Measurements from ENCODE around the gene WTIP. TPM values are rescaled to one million over a fixed set of nuclear protein-coding genes. Genes with fewer than 3 reads are reported as not detected.

The WTIP gene
- total RNA-seq, 2 donors from 2014 or later = 3.0 to 8.3 TPM

DNA sequence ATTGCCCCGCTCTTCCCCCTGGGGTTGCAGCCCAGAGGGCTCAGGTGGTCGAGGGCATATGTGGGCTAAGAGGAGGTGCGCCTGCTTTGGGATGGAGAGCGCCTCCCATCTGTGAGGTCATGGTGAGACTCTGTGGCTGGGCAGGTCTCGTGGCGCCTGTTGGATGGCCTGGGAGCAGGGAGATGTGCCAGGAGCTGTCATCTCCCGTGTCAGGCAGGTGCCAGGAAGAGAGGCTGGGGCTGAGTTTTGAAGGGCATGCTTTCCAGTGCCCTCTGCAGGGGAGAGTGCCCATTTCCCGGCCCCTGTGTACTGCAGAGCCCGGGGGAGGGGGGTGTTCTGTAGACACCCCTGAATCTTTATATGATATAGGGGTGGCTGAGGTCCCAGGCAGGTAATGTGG, 2.8 kb downstream of the WTIP start:
- Histone ChIP-seq H3K36me3 (replicated peaks in 1 of 2; ENCODE audit: insufficient read depth in 1 of 2, low read depth in 2 of 2) (no peaks in the 10 kb centered on the region), H3K4me1 (peaks cover 25% of the 10 kb centered on the region), H3K4me3 (no peak overlapping the region), H3K27me3 (no peaks in the 10 kb centered on the region), H3K27ac (no peak overlapping the region), H3K9me3 (no peaks in the 10 kb centered on the region)
- intact Hi-C loops (cut with DNase I) = no loop called here
- DNase-seq (no peak), ATAC-seq (no peak)
- 66 to 92% methylated on average over 4 to 9 of the region's 9 CpGs for WGBS, 2 donors
- TF ChIP-seq, protein P1, sequence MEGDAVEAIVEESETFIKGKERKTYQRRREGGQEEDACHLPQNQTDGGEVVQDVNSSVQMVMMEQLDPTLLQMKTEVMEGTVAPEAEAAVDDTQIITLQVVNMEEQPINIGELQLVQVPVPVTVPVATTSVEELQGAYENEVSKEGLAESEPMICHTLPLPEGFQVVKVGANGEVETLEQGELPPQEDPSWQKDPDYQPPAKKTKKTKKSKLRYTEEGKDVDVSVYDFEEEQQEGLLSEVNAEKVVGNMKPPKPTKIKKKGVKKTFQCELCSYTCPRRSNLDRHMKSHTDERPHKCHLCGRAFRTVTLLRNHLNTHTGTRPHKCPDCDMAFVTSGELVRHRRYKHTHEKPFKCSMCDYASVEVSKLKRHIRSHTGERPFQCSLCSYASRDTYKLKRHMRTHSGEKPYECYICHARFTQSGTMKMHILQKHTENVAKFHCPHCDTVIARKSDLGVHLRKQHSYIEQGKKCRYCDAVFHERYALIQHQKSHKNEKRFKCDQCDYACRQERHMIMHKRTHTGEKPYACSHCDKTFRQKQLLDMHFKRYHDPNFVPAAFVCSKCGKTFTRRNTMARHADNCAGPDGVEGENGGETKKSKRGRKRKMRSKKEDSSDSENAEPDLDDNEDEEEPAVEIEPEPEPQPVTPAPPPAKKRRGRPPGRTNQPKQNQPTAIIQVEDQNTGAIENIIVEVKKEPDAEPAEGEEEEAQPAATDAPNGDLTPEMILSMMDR (IDR thresholded peaks at IDR 0.05) = no peak
- TF ChIP-seq POLR2A (IDR thresholded peaks at IDR 0.05) = no peak

DNA sequence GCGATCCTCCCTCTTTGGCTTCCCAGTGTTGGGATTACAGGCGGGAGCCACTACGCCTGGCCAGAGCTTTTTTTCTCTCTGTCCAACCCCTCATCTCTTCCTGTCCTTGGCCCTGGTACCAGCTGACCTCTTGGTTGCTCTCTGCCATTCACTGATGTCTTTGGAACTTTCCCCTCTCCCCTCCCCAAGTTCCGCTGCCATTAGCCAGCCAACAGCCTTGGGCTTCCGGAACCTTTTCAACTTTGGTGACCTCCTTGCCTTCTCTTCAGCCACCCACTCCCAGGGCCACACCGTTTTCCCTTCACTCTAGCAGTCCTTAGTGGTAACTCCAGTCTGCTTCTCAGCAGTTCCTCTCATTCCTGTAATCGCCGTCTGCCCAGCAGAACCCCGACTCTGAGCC, 4.3 kb downstream of the WTIP start:
- Histone ChIP-seq H3K27ac (no peak overlapping the region), H3K4me3 (no peak overlapping the region), H3K9me3 (no peaks in the 10 kb centered on the region), H3K4me1 (peaks cover 24% of the 10 kb centered on the region), H3K27me3 (no peaks in the 10 kb centered on the region), H3K36me3 (replicated peaks in 1 of 2; ENCODE audit: insufficient read depth in 1 of 2, low read depth in 2 of 2) (no peaks in the 10 kb centered on the region)
- ATAC-seq (no peak), DNase-seq (no peak)
- intact Hi-C loops (cut with DNase I) = no loop called here
- no peak for TF ChIP-seq POLR2A (IDR thresholded peaks at IDR 0.05)
- TF ChIP-seq, protein P1 (IDR thresholded peaks at IDR 0.05) = no peak
- 82 to 83% methylated on average over 9 of the region's 9 CpGs for WGBS, 2 donors

DNA sequence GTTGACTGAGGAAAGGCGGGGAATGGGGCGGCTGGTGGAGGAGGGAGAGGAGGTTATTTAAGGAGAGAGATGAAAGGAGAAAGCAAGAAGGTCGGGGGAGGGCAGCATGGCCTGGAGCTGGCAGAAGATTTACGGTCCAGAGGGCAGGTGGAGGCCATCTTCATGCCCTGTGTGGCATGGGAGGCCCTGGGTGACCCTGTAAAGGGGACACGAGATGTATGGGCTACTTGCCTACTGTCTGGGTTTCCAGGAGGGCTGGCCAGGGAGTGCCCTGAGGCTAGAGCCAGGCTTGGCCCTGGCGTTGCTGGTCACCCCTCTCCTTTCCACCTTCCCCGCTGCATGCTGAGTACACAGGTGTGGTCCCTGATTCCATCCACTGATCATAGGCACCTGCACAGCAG, 6.1 kb downstream of the WTIP start:
- ATAC-seq = no peak
- Histone ChIP-seq H3K9me3 (no peaks in the 10 kb centered on the region), H3K27me3 (no peaks in the 10 kb centered on the region), H3K4me3 (no peak overlapping the region), H3K36me3 (replicated peaks in 1 of 2; ENCODE audit: insufficient read depth in 1 of 2, low read depth in 2 of 2) (no peaks in the 10 kb centered on the region), H3K27ac (no peak overlapping the region), H3K4me1 (peaks cover 14% of the 10 kb centered on the region)
- intact Hi-C loops (cut with DNase I) = no loop called here
- WGBS, 2 donors = 85 to 87% methylated on average over 7 of the region's 7 CpGs
- DNase-seq = no peak
- TF ChIP-seq POLR2A (IDR thresholded peaks at IDR 0.05) = no peak
- TF ChIP-seq, protein P1 (IDR thresholded peaks at IDR 0.05) = no peak

DNA sequence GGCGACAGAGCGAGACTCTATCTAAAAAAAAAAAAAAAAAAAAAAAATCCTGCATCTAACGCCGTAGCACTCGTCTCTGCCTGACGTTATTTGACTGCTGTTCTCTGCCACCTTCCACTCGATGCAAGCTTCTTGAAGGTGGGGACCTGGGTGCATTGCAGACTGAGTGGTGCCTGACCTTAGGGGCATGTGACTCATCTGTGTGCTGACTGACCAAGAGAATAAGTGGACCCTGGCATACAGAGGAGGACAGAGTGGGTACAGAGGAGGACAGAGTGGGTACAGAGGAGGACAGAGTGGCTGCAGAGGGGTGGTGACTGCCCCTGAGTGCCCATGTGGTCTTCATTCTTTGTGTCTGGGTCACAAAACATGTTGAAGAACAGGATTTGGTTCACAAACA, 7.6 kb downstream of the WTIP start:
- no peaks in the 10 kb centered on the region for H3K27me3 ChIP-seq
- peaks cover 4% of the 10 kb centered on the region for H3K4me1 ChIP-seq
- H3K9me3 ChIP-seq = no peaks in the 10 kb centered on the region
- H3K4me3 ChIP-seq = no peak overlapping the region
- WGBS, 2 donors = 74 to 78% methylated on average over 7 of the region's 7 CpGs
- H3K27ac ChIP-seq = no peak overlapping the region
- no peak for DNase-seq
- H3K36me3 ChIP-seq (replicated peaks in 1 of 2; ENCODE audit: insufficient read depth in 1 of 2, low read depth in 2 of 2) = no peaks in the 10 kb centered on the region
- no peak for ATAC-seq
- no peak for TF ChIP-seq POLR2A (IDR thresholded peaks at IDR 0.05)
- TF ChIP-seq, protein P1 (IDR thresholded peaks at IDR 0.05) = no peak
- intact Hi-C loops (cut with DNase I) = no loop called here

DNA sequence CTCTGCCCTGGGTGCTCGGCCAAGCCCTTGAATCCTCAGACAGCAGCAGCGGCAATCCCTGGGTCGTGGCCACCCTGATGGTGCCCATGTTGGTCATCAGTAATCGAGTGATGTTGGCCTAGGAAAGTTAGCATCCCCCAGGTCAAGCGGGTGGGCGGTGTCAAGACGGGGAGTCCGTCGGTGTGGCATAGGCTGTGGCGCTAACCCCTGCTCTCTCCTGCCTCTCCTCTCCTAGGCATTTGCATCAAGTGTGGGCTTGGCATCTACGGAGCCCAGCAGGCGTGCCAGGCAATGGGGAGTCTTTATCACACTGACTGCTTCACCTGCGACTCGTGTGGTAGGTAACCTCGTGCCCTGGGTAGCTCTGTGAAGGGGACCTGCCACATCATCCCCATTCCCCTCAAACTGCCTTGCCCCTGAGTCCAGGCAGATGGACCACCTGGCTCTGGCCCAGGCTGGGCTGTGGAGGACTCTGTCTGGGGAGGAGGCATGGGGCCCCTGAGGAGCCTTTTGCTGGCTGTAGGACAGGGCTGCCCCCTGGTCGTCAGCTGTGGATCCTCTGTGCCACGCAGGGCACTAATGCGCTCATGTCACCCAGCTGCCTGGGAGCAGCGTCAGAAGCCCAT, 8.7 kb downstream of the WTIP start:
- Histone ChIP-seq H3K36me3 (replicated peaks in 1 of 2; ENCODE audit: insufficient read depth in 1 of 2, low read depth in 2 of 2) (no peaks in the 10 kb centered on the region), H3K4me1 (no peaks in the 10 kb centered on the region), H3K27me3 (no peaks in the 10 kb centered on the region), H3K27ac (no peak overlapping the region), H3K4me3 (no peak overlapping the region), H3K9me3 (no peaks in the 10 kb centered on the region)
- no peak for TF ChIP-seq POLR2A (IDR thresholded peaks at IDR 0.05)
- TF ChIP-seq, protein P1 (IDR thresholded peaks at IDR 0.05) = no peak
- 92 to 96% methylated on average over 5 to 19 of the region's 19 CpGs for WGBS, 2 donors
- no peak for ATAC-seq
- no peak for DNase-seq
- intact Hi-C loops (cut with DNase I) = no loop called here

Data from body of pancreas (tissue), 4 donors.